GM23338 (cell line): Measurements from ENCODE around the gene KLK1. TPM values are rescaled to one million over a fixed set of nuclear protein-coding genes. Genes with fewer than 3 reads are reported as not detected.

Experiments used
- ATAC-seq: fragments of 200-7000 bp; cut with Tn5 transposase; 3 replicates; pipeline ENCODE4 v1.9.1; 2020
- DNase-seq: peaks from one replicate; pipeline ENCODE4 v3.0.0-alpha.2; 2015; ENCODE audit warnings: low spot score
- H2AFZ ChIP-seq: fragments of 200-600 bp; sonication (generic); 2 replicates; pipeline ENCODE4 v1.8.0; 2016; ENCODE audit warnings: antibody characterized with exemption, mild to moderate bottlenecking, moderate library complexity
- H3F3A ChIP-seq: fragments of 200-600 bp; sonication (generic); replicated peaks from 2 replicates; pipeline ENCODE4 v1.8.0; 2017; ENCODE audit warnings: antibody characterized with exemption, mixed run types, low read depth
- H3K27ac ChIP-seq: fragments of 200-600 bp; sonication (generic); 2 replicates; pipeline ENCODE4 v1.6.1; 2016; ENCODE audit warnings: low read depth
- H3K27me3 ChIP-seq: fragments of 200-600 bp; sonication (generic); 2 replicates; pipeline ENCODE4 v1.8.0; 2016; ENCODE audit warnings: mild to moderate bottlenecking, mixed run types, moderate library complexity; ENCODE audit not compliant: insufficient read depth
- H3K36me3 ChIP-seq: fragments of 200-600 bp; sonication (generic); 2 replicates; pipeline ENCODE4 v1.8.0; 2016; ENCODE audit warnings: mild to moderate bottlenecking; ENCODE audit not compliant: insufficient read depth
- H3K4me1 ChIP-seq: fragments of 200-600 bp; sonication (generic); 2 replicates; pipeline ENCODE4 v1.8.0; 2016; ENCODE audit warnings: mild to moderate bottlenecking, moderate library complexity; ENCODE audit not compliant: insufficient read depth
- H3K4me2 ChIP-seq: fragments of 200-600 bp; sonication (generic); 2 replicates; pipeline ENCODE4 v1.7.1; 2017; ENCODE audit warnings: mixed run types
- H3K4me3 ChIP-seq: fragments of 200-600 bp; sonication (generic); 2 replicates; pipeline ENCODE4 v1.6.1; 2016; ENCODE audit warnings: mixed run types
- H3K79me2 ChIP-seq: fragments of 200-600 bp; sonication (generic); replicated peaks from 2 replicates; pipeline ENCODE4 v1.8.0; 2017; ENCODE audit warnings: mild to moderate bottlenecking; ENCODE audit not compliant: insufficient read depth
- H3K9me2 ChIP-seq: fragments of 200-600 bp; sonication (generic); 2 replicates; pipeline ENCODE4 v1.8.0; 2017; ENCODE audit not compliant: insufficient read depth
- H4K20me1 ChIP-seq: fragments of 200-600 bp; sonication (generic); replicated peaks from 2 replicates; pipeline ENCODE4 v1.8.0; 2017; ENCODE audit warnings: mild to moderate bottlenecking; ENCODE audit not compliant: insufficient read depth
- H3K27ac Mint-ChIP-seq: 2 replicates; pipeline ENCODE4 v1.8.0; 2020; ENCODE audit warnings: inconsistent platforms, mild to moderate bottlenecking, moderate library complexity, mixed read lengths
- H3K27me3 Mint-ChIP-seq: 3 replicates; pipeline ENCODE4 v1.8.0; 2022; ENCODE audit warnings: low read depth, mild to moderate bottlenecking, moderate library complexity, mixed read lengths, inconsistent platforms; ENCODE audit not compliant: insufficient read depth, poor library complexity
- H3K36me3 Mint-ChIP-seq: 3 replicates; pipeline ENCODE4 v1.8.0; 2021; ENCODE audit warnings: low read depth, mild to moderate bottlenecking, inconsistent platforms, moderate library complexity, mixed read lengths
- H3K4me1 Mint-ChIP-seq: 3 replicates; pipeline ENCODE4 v1.8.0; 2020; ENCODE audit warnings: mild to moderate bottlenecking, inconsistent platforms, mixed read lengths
- H3K4me3 Mint-ChIP-seq: 3 replicates; pipeline ENCODE4 v1.8.0; 2021; ENCODE audit warnings: moderate library complexity, mild to moderate bottlenecking, inconsistent platforms, mixed read lengths
- H3K9me3 Mint-ChIP-seq: 3 replicates; pipeline ENCODE4 v1.8.0; 2020; ENCODE audit warnings: moderate library complexity, mild to moderate bottlenecking, inconsistent platforms, mixed read lengths
- CREB1 ChIP-seq: fragments of 250-450 bp; sonication (Bioruptor Pico); IDR thresholded peaks from 2 replicates; pipeline ENCODE4 v1.5.0; 2020; ENCODE audit warnings: low read depth, mild to moderate bottlenecking, moderate library complexity
- EZH2 ChIP-seq: fragments of 200-600 bp; sonication (generic); IDR thresholded peaks from one replicate; pipeline ENCODE4 v1.8.0; 2017; ENCODE audit warnings: antibody characterized with exemption, mild to moderate bottlenecking, low read depth; ENCODE audit not compliant: unreplicated experiment
- EZH2phosphoT487 ChIP-seq: fragments of 200-600 bp; sonication (generic); IDR thresholded peaks from one replicate; pipeline ENCODE4 v1.8.1; 2018; ENCODE audit warnings: antibody characterized with exemption; ENCODE audit not compliant: unreplicated experiment
- JUNB ChIP-seq: IDR thresholded peaks from one replicate; pipeline ENCODE4 v1.6.1; 2016; ENCODE audit warnings: antibody characterized with exemption; ENCODE audit not compliant: unreplicated experiment
- NANOG ChIP-seq: IDR thresholded peaks from 2 replicates; pipeline ENCODE4 v1.6.1; 2016; ENCODE audit warnings: antibody characterized with exemption, borderline replicate concordance
- POLR2AphosphoS5 ChIP-seq: IDR thresholded peaks from 2 replicates; pipeline ENCODE4 v1.6.1; 2016; ENCODE audit warnings: antibody characterized with exemption, low read depth
- STAT1 ChIP-seq: IDR thresholded peaks from one replicate; pipeline ENCODE4 v1.6.1; 2016; ENCODE audit warnings: antibody characterized with exemption; ENCODE audit not compliant: unreplicated experiment
- ZNF331 ChIP-seq: fragments of 250-450 bp; sonication (Bioruptor Pico); IDR thresholded peaks from 2 replicates; pipeline ENCODE4 v1.5.0; 2020; ENCODE audit warnings: low read depth, mild to moderate bottlenecking, moderate library complexity
- polyA plus RNA-seq: library from polyadenylated mRNA; unstranded; fragments of >200 nt; fragmentation: Nextera tagmentation; extraction: Ambion mirVana; gene quantifications from 2 replicates; pipeline ENCODE4 v1.2.1, GENCODE V29; 2016
- total RNA-seq: library from RNA; depleted of rRNA; stranded (reverse); fragments of >200 nt; shearing (Covaris generic); gene quantifications from 2 replicates; pipeline ENCODE4 v1.2.3, GENCODE V29; 2014
- TF ChIP-seq, protein P1 (sequence below): fragments of 250-450 bp; sonication (Bioruptor Pico); IDR thresholded peaks from 2 replicates; pipeline ENCODE4 v1.5.0; 2020; ENCODE audit warnings: mild to moderate bottlenecking, moderate library complexity
- TF ChIP-seq, protein P2 (sequence below): IDR thresholded peaks from one replicate; pipeline ENCODE4 v1.6.1; 2018; ENCODE audit warnings: antibody characterized with exemption; ENCODE audit not compliant: unreplicated experiment
- TF ChIP-seq, protein P3 (sequence below): IDR thresholded peaks from 2 replicates; pipeline ENCODE4 v1.6.1; 2016; ENCODE audit warnings: antibody characterized with exemption
- TF ChIP-seq, protein P4 (sequence below), 2 experiments: fragments of 200-600 bp in 1 of 2; sonication (generic) in 1 of 2; conservative IDR thresholded peaks; 2 replicates each; pipeline versions ENCODE4 v1.5.1 to v1.6.1; 2016 to 2017; ENCODE audit warnings: antibody characterized with exemption in 2 of 2, low read depth in 2 of 2, mild to moderate bottlenecking in 2 of 2, moderate library complexity in 1 of 2

Gene KLK1
- total and polyA plus RNA-seq, 2 experiments from 2014 or later: 0.31 to 3.0 TPM

DNA sequence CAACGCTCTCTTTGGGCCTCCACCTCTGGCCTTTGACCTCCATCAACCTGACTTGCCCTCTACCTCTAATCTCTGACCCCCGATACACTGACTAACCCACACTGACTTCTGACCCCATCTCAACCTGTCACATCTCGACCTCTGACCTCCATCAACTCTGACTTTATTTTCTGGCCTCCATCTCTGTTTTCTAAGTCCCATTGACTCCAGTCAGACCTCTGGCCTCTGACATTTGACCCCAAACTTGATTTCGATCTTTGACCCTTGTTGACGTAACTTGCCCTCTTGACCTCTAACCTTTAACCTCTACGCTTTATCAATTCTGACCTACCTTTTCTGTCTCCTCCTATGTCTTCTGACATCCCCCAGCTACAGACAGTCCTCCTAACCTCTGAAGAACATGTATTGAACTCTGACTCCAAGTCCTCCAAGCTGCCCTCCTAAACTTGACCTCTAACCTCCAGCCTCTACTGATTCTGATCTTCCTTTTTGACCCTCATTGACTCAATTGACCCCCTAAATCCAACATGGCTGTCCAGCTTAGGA, 32.6 kb downstream of the KLK1 start:
- H3K9me3 Mint-ChIP-seq: peaks cover 16% of the 10 kb centered on the region
- H3K36me3 Mint-ChIP-seq: peaks cover 6% of the 10 kb centered on the region; the same call in 2 of the 3 replicates
- Histone ChIP-seq H3K27me3 (no peaks in the 10 kb centered on the region), H3K79me2 (no peaks in the 10 kb centered on the region), H3K27ac (no peak overlapping the region), H3K9me2 (no peaks in the 10 kb centered on the region), H2AFZ (no peak overlapping the region), H3K4me3 (no peak overlapping the region), H3K4me1 (peaks cover 9% of the 10 kb centered on the region), H3K36me3 (no peaks in the 10 kb centered on the region), H4K20me1 (peaks cover 17% of the 10 kb centered on the region), H3F3A (peaks cover 11% of the 10 kb centered on the region), H3K4me2 (no peak overlapping the region)
- H3K4me1 Mint-ChIP-seq: peaks cover 6% of the 10 kb centered on the region; the same call in 2 of the 3 replicates
- no peak overlapping the region; the same call in 2 of the 3 replicates for H3K4me3 Mint-ChIP-seq
- no peak for ATAC-seq
- H3K27ac Mint-ChIP-seq: no peak overlapping the region
- peaks cover 33% of the 10 kb centered on the region for H3K27me3 Mint-ChIP-seq
- TF ChIP-seq, protein P1, sequence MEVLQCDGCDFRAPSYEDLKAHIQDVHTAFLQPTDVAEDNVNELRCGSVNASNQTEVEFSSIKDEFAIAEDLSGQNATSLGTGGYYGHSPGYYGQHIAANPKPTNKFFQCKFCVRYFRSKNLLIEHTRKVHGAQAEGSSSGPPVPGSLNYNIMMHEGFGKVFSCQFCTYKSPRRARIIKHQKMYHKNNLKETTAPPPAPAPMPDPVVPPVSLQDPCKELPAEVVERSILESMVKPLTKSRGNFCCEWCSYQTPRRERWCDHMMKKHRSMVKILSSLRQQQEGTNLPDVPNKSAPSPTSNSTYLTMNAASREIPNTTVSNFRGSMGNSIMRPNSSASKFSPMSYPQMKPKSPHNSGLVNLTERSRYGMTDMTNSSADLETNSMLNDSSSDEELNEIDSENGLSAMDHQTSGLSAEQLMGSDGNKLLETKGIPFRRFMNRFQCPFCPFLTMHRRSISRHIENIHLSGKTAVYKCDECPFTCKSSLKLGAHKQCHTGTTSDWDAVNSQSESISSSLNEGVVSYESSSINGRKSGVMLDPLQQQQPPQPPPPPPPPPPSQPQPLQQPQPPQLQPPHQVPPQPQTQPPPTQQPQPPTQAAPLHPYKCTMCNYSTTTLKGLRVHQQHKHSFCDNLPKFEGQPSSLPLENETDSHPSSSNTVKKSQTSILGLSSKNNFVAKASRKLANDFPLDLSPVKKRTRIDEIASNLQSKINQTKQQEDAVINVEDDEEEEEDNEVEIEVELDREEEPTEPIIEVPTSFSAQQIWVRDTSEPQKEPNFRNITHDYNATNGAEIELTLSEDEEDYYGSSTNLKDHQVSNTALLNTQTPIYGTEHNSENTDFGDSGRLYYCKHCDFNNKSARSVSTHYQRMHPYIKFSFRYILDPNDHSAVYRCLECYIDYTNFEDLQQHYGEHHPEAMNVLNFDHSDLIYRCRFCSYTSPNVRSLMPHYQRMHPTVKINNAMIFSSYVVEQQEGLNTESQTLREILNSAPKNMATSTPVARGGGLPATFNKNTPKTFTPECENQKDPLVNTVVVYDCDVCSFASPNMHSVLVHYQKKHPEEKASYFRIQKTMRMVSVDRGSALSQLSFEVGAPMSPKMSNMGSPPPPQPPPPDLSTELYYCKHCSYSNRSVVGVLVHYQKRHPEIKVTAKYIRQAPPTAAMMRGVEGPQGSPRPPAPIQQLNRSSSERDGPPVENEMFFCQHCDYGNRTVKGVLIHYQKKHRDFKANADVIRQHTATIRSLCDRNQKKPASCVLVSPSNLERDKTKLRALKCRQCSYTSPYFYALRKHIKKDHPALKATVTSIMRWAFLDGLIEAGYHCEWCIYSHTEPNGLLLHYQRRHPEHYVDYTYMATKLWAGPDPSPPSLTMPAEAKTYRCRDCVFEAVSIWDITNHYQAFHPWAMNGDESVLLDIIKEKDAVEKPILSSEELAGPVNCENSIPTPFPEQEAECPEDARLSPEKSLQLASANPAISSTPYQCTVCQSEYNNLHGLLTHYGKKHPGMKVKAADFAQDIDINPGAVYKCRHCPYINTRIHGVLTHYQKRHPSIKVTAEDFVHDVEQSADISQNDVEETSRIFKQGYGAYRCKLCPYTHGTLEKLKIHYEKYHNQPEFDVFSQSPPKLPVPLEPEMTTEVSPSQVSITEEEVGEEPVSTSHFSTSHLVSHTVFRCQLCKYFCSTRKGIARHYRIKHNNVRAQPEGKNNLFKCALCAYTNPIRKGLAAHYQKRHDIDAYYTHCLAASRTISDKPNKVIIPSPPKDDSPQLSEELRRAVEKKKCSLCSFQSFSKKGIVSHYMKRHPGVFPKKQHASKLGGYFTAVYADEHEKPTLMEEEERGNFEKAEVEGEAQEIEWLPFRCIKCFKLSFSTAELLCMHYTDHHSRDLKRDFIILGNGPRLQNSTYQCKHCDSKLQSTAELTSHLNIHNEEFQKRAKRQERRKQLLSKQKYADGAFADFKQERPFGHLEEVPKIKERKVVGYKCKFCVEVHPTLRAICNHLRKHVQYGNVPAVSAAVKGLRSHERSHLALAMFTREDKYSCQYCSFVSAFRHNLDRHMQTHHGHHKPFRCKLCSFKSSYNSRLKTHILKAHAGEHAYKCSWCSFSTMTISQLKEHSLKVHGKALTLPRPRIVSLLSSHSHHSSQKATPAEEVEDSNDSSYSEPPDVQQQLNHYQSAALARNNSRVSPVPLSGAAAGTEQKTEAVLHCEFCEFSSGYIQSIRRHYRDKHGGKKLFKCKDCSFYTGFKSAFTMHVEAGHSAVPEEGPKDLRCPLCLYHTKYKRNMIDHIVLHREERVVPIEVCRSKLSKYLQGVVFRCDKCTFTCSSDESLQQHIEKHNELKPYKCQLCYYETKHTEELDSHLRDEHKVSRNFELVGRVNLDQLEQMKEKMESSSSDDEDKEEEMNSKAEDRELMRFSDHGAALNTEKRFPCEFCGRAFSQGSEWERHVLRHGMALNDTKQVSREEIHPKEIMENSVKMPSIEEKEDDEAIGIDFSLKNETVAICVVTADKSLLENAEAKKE (CRISPR knock-in tag): no peak
- TF ChIP-seq, protein P2, sequence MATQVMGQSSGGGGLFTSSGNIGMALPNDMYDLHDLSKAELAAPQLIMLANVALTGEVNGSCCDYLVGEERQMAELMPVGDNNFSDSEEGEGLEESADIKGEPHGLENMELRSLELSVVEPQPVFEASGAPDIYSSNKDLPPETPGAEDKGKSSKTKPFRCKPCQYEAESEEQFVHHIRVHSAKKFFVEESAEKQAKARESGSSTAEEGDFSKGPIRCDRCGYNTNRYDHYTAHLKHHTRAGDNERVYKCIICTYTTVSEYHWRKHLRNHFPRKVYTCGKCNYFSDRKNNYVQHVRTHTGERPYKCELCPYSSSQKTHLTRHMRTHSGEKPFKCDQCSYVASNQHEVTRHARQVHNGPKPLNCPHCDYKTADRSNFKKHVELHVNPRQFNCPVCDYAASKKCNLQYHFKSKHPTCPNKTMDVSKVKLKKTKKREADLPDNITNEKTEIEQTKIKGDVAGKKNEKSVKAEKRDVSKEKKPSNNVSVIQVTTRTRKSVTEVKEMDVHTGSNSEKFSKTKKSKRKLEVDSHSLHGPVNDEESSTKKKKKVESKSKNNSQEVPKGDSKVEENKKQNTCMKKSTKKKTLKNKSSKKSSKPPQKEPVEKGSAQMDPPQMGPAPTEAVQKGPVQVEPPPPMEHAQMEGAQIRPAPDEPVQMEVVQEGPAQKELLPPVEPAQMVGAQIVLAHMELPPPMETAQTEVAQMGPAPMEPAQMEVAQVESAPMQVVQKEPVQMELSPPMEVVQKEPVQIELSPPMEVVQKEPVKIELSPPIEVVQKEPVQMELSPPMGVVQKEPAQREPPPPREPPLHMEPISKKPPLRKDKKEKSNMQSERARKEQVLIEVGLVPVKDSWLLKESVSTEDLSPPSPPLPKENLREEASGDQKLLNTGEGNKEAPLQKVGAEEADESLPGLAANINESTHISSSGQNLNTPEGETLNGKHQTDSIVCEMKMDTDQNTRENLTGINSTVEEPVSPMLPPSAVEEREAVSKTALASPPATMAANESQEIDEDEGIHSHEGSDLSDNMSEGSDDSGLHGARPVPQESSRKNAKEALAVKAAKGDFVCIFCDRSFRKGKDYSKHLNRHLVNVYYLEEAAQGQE: no peak
- TF ChIP-seq CREB1 (no peak), EZH2phosphoT487 (no peak), POLR2AphosphoS5 (no peak), JUNB (no peak), STAT1 (no peak), EZH2 (no peak), NANOG (no peak), ZNF331 (no peak)
- TF ChIP-seq, protein P3, sequence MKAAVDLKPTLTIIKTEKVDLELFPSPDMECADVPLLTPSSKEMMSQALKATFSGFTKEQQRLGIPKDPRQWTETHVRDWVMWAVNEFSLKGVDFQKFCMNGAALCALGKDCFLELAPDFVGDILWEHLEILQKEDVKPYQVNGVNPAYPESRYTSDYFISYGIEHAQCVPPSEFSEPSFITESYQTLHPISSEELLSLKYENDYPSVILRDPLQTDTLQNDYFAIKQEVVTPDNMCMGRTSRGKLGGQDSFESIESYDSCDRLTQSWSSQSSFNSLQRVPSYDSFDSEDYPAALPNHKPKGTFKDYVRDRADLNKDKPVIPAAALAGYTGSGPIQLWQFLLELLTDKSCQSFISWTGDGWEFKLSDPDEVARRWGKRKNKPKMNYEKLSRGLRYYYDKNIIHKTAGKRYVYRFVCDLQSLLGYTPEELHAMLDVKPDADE: no peak
- TF ChIP-seq, protein P4, sequence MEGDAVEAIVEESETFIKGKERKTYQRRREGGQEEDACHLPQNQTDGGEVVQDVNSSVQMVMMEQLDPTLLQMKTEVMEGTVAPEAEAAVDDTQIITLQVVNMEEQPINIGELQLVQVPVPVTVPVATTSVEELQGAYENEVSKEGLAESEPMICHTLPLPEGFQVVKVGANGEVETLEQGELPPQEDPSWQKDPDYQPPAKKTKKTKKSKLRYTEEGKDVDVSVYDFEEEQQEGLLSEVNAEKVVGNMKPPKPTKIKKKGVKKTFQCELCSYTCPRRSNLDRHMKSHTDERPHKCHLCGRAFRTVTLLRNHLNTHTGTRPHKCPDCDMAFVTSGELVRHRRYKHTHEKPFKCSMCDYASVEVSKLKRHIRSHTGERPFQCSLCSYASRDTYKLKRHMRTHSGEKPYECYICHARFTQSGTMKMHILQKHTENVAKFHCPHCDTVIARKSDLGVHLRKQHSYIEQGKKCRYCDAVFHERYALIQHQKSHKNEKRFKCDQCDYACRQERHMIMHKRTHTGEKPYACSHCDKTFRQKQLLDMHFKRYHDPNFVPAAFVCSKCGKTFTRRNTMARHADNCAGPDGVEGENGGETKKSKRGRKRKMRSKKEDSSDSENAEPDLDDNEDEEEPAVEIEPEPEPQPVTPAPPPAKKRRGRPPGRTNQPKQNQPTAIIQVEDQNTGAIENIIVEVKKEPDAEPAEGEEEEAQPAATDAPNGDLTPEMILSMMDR (conservative IDR thresholded peaks at IDR 0.05; ENCODE audit: low read depth in 2 of 2): no peak
- DNase-seq: no peak
